G401 (cell line): ENCODE measurements around the gene DDX39B. TPM values are rescaled to one million over a fixed set of nuclear protein-coding genes. Genes with fewer than 3 reads are reported as not detected.
"Not testable (repeated sequence)": the region's sequence is repeated elsewhere in the genome, so short reads cannot be mapped to it uniquely, and the experiment has no call there.

Experiments
- DNase-seq: peaks from one replicate; pipeline ENCODE4 v3.0.0-alpha.2; 2015; ENCODE audit warnings: low spot score
- in situ Hi-C: cut with HindIII; loops from 2 replicates; pipeline ENCODE4 v1.10.0; 2016; ENCODE audit warnings: low sequenced_read_pairs, mixed read lengths
- total RNA-seq: library from RNA; depleted of rRNA; stranded (reverse); fragments of >200 nt; shearing (Covaris generic); gene quantifications from 2 replicates; pipeline ENCODE4 v1.2.3, GENCODE V29; 2014

The DDX39B gene
- total RNA-seq, 1 experiment from 2014 or later, result 792 TPM

GRCh38 chr6:31532644-31533454 is 9.0 kb downstream of the DDX39B start:
- DNase-seq, result no peak

GRCh38 chr6:31531771-31532643 is 9.8 kb downstream of the DDX39B start:
- in situ Hi-C loops, result no loop called here
- DNase-seq, result no peak

More at GRCh38 chr6:31532644-31533454, 9.0 kb downstream of the DDX39B start:
- in situ Hi-C loops, result no loop called here

GRCh38 chr6:31531162-31531561 is 10.6 kb downstream of the DDX39B start:
- in situ Hi-C loops, result no loop called here
- DNase-seq, result no peak

GRCh38 chr6:31530659-31531058 is 11.1 kb downstream of the DDX39B start:
- no peak for DNase-seq
- in situ Hi-C loops, result no loop called here

GRCh38 chr6:31529329-31530150 is 12.3 kb downstream of the DDX39B start:
- in situ Hi-C loops, result no loop called here

GRCh38 chr6:31528821-31529328 is 12.9 kb downstream of the DDX39B start, which contains the start of gene MCCD1:
MCCD1 (plus strand) TSS chr6:31528962; CDS start chr6:31529015, 53 bp downstream.
- DNase-seq, result no peak
- in situ Hi-C loops, result no loop called here

More at GRCh38 chr6:31529329-31530150, 12.3 kb downstream of the DDX39B start:
- DNase-seq, result no peak

GRCh38 chr6:31528307-31528777 is 13.5 kb downstream of the DDX39B start:
- in situ Hi-C loops, result no loop called here
- DNase-seq, result no peak

- in situ Hi-C loops, result no loop called here
- DNase-seq, result no peak
These were observed 15.7 kb downstream of the DDX39B start for GRCh38 chr6:31525932-31526591.

- in situ Hi-C loops, result no loop called here
These were observed 16.3 kb downstream of the DDX39B start for GRCh38 chr6:31525553-31525931.

GRCh38 chr6:31521835-31522234 is 20.0 kb downstream of the DDX39B start:
- in situ Hi-C loops, result no loop called here
- DNase-seq, result no peak

More at GRCh38 chr6:31525553-31525931, 16.3 kb downstream of the DDX39B start:
- DNase-seq, result no peak

GRCh38 chr6:31513456-31514165 is 28.2 kb downstream of the DDX39B start:
- DNase-seq, result no peak
- in situ Hi-C loops, result no loop called here

GRCh38 chr6:31510007-31510406 is 31.8 kb downstream of the DDX39B start:
- no peak for DNase-seq
- in situ Hi-C loops, result no loop called here

GRCh38 chr6:31509036-31509435 is 32.8 kb downstream of the DDX39B start:
- DNase-seq, in situ Hi-C loops: not testable (repeated sequence)

- no peak for DNase-seq
- in situ Hi-C loops, result no loop called here
These were observed 39.2 kb downstream of the DDX39B start for GRCh38 chr6:31502586-31502985.

GRCh38 chr6:31499648-31500047 is 42.2 kb downstream of the DDX39B start:
- DNase-seq, in situ Hi-C loops: not testable (repeated sequence)

- in situ Hi-C loops, result no loop called here
- peak; percentile 37 for DNase-seq
These were observed 43.1 kb downstream of the DDX39B start for GRCh38 chr6:31498748-31499147.

- DNase-seq, result peak; percentile 90
- in situ Hi-C loops, result no loop called here
These were observed 44.0 kb downstream of the DDX39B start, which contains the start of gene MICB for GRCh38 chr6:31497531-31498476. MICB (plus strand) TSS chr6:31498145; CDS start chr6:31498194, 49 bp downstream.
